Muscle layer of colon (tissue), 2 donors: ENCODE results near the gene GSK3A.

Experiments
- H3K27ac ChIP-seq: one replicate; pipeline ENCODE4 v1.7.0; 2013; ENCODE audit warnings: low read depth, mild to moderate bottlenecking, low read length, moderate library complexity
- H3K27me3 ChIP-seq, 2 donors: one replicate each; pipeline ENCODE4 v1.7.0; 2013; ENCODE audit warnings: low read length in 2 of 2, mild to moderate bottlenecking in 2 of 2; ENCODE audit not compliant: insufficient read depth in 2 of 2, control insufficient read depth in 1 of 2
- H3K36me3 ChIP-seq: one replicate; pipeline ENCODE4 v1.7.0; 2013; ENCODE audit warnings: mild to moderate bottlenecking, low read length; ENCODE audit not compliant: insufficient read depth
- H3K4me1 ChIP-seq: one replicate; pipeline ENCODE4 v1.7.0; 2013; ENCODE audit warnings: mild to moderate bottlenecking, low read length; ENCODE audit not compliant: insufficient read depth
- H3K4me3 ChIP-seq, 2 donors: one replicate each; pipeline ENCODE4 v1.7.0; 2013; ENCODE audit warnings: low read length in 2 of 2, low read depth in 1 of 2, mild to moderate bottlenecking in 1 of 2, moderate library complexity in 1 of 2
- H3K9ac ChIP-seq: one replicate; pipeline ENCODE4 v1.7.0; 2013; ENCODE audit warnings: low read length
- H3K9me3 ChIP-seq: one replicate; pipeline ENCODE4 v1.7.0; 2013; ENCODE audit warnings: mild to moderate bottlenecking, low read length
- donor health status: abdominal sarcoma.
- donor health status: Adenocarcinoma of cecum.

Gene GSK3A

GRCh38 chr19:42242512-42243409, at the start of gene GSK3A:
GSK3A (minus strand) TSS chr19:42242602; CDS start chr19:42242465, 137 bp downstream.
- Histone ChIP-seq H3K36me3 (peaks cover 16% of the 10 kb centered on the region), H3K9me3 (no peaks in the 10 kb centered on the region), H3K27me3 (no peaks in the 10 kb centered on the region), H3K27ac (peak within 1 kb of the TSS; percentile 61), H3K4me1 (peaks cover 36% of the 10 kb centered on the region), H3K9ac (peak within 1 kb of the TSS; percentile 89), H3K4me3 (peak within 1 kb of the TSS; percentile 56 to 78)

GRCh38 chr19:42291435-42291810, 49.0 kb upstream of the GSK3A start:
- H3K27ac ChIP-seq = no peak overlapping the region
- H3K4me3 ChIP-seq = no peak overlapping the region
- H3K4me1 ChIP-seq = peaks cover 5% of the 10 kb centered on the region
- peaks cover 69% of the 10 kb centered on the region for H3K36me3 ChIP-seq
- H3K9me3 ChIP-seq = no peaks in the 10 kb centered on the region
- H3K9ac ChIP-seq = no peak overlapping the region
- no peaks in the 10 kb centered on the region for H3K27me3 ChIP-seq

- Histone ChIP-seq H3K4me3 (no peak overlapping the region), H3K36me3 (peaks cover 69% of the 10 kb centered on the region), H3K9me3 (no peaks in the 10 kb centered on the region), H3K9ac (no peak overlapping the region), H3K27me3 (no peaks in the 10 kb centered on the region), H3K4me1 (peaks cover 12% of the 10 kb centered on the region), H3K27ac (no peak overlapping the region)
Observed at GRCh38 chr19:42290523-42291434, 48.4 kb upstream of the GSK3A start.

- Histone ChIP-seq H3K4me1 (peaks cover 18% of the 10 kb centered on the region), H3K36me3 (peaks cover 69% of the 10 kb centered on the region), H3K4me3 (no peak overlapping the region), H3K27me3 (no peaks in the 10 kb centered on the region), H3K27ac (no peak overlapping the region), H3K9me3 (no peaks in the 10 kb centered on the region), H3K9ac (no peak overlapping the region)
Observed at GRCh38 chr19:42290136-42290522, 47.7 kb upstream of the GSK3A start.

GRCh38 chr19:42289556-42290041, 47.2 kb upstream of the GSK3A start:
- Histone ChIP-seq H3K4me1 (peaks cover 23% of the 10 kb centered on the region), H3K36me3 (peaks cover 68% of the 10 kb centered on the region)

GRCh38 chr19:42288881-42289555, 46.6 kb upstream of the GSK3A start:
- H3K9me3 ChIP-seq = no peaks in the 10 kb centered on the region
- peaks cover 23% of the 10 kb centered on the region for H3K4me1 ChIP-seq
- H3K27ac ChIP-seq = no peak overlapping the region
- H3K9ac ChIP-seq = no peak overlapping the region
- H3K27me3 ChIP-seq = no peaks in the 10 kb centered on the region
- peaks cover 63% of the 10 kb centered on the region for H3K36me3 ChIP-seq
- H3K4me3 ChIP-seq = no peak overlapping the region

More at GRCh38 chr19:42289556-42290041, 47.2 kb upstream of the GSK3A start:
- Histone ChIP-seq H3K4me3 (no peak overlapping the region), H3K9ac (no peak overlapping the region), H3K9me3 (no peaks in the 10 kb centered on the region), H3K27me3 (no peaks in the 10 kb centered on the region), H3K27ac (no peak overlapping the region)

GRCh38 chr19:42288387-42288786, 46.0 kb upstream of the GSK3A start:
- H3K27ac ChIP-seq = no peak overlapping the region
- H3K4me1 ChIP-seq = peaks cover 24% of the 10 kb centered on the region
- no peaks in the 10 kb centered on the region for H3K27me3 ChIP-seq
- H3K4me3 ChIP-seq = no peak overlapping the region
- H3K9me3 ChIP-seq = no peaks in the 10 kb centered on the region
- peaks cover 62% of the 10 kb centered on the region for H3K36me3 ChIP-seq
- H3K9ac ChIP-seq = no peak overlapping the region

GRCh38 chr19:42287827-42288107, 45.4 kb upstream of the GSK3A start:
- Histone ChIP-seq H3K9ac (no peak overlapping the region), H3K4me1 (peaks cover 30% of the 10 kb centered on the region), H3K4me3 (no peak overlapping the region), H3K27me3 (no peaks in the 10 kb centered on the region), H3K36me3 (peaks cover 55% of the 10 kb centered on the region), H3K27ac (no peak overlapping the region), H3K9me3 (no peaks in the 10 kb centered on the region)

- no peak overlapping the region for H3K4me3 ChIP-seq
- H3K9me3 ChIP-seq = no peaks in the 10 kb centered on the region
- H3K27ac ChIP-seq = no peak overlapping the region
- H3K9ac ChIP-seq = no peak overlapping the region
- H3K27me3 ChIP-seq = no peaks in the 10 kb centered on the region
- H3K36me3 ChIP-seq = peaks cover 51% of the 10 kb centered on the region
- peaks cover 34% of the 10 kb centered on the region for H3K4me1 ChIP-seq
Observed at GRCh38 chr19:42287017-42287826, 44.8 kb upstream of the GSK3A start.

- Histone ChIP-seq H3K27ac (peak overlapping the region; percentile 96), H3K4me1 (peaks cover 42% of the 10 kb centered on the region), H3K4me3 (peak overlapping the region in 1 of 2 donors; percentile 71), H3K36me3 (peaks cover 43% of the 10 kb centered on the region), H3K27me3 (no peaks in the 10 kb centered on the region), H3K9me3 (no peaks in the 10 kb centered on the region), H3K9ac (no peak overlapping the region)
Observed at GRCh38 chr19:42286349-42287016, 44.1 kb upstream of the GSK3A start.
